Measurements from ENCODE around the gene PRKAG3.

GRCh38 chr2:218856896-218857243, 25.3 kb upstream of the PRKAG3 start:
- TF ChIP-seq POLR2A (IDR thresholded peaks at IDR 0.05) (no peak), CTCF (IDR thresholded peaks at IDR 0.05) (no peak), POLR2AphosphoS5 (IDR thresholded peaks at IDR 0.05) (no peak), EP300 (IDR thresholded peaks at IDR 0.05) (no peak)
